GM19452 (cell line): ENCODE results near the gene SEMA4D.

Source experiments
- ATAC-seq: cut with Tn5 transposase; IDR thresholded peaks from one replicate; pipeline ENCODE4 v1.9.1; 2021; ENCODE audit not compliant: unreplicated experiment

SEMA4D gene

GRCh38 chr9:89434636-89435035 is 63.3 kb downstream of the SEMA4D start:
- no peak for ATAC-seq

GRCh38 chr9:89433826-89434225 is 64.1 kb downstream of the SEMA4D start:
- no peak for ATAC-seq

GRCh38 chr9:89432986-89433530 is 64.9 kb downstream of the SEMA4D start:
- no peak for ATAC-seq

- ATAC-seq, result no peak
Observed at GRCh38 chr9:89431930-89432725, 65.8 kb downstream of the SEMA4D start.

GRCh38 chr9:89430995-89431394 is 66.9 kb downstream of the SEMA4D start:
- ATAC-seq, result no peak

GRCh38 chr9:89428901-89429890 is 68.7 kb downstream of the SEMA4D start:
- no peak for ATAC-seq

- no peak for ATAC-seq
Observed at GRCh38 chr9:89428222-89428761, 69.6 kb downstream of the SEMA4D start.

- ATAC-seq, result no peak
Observed at GRCh38 chr9:89427621-89428221, 70.2 kb downstream of the SEMA4D start.

GRCh38 chr9:89426384-89426961 is 71.4 kb downstream of the SEMA4D start:
- ATAC-seq, result peak; percentile 85

- peak; percentile 1 for ATAC-seq
Observed at GRCh38 chr9:89425921-89426383, 72.0 kb downstream of the SEMA4D start.

GRCh38 chr9:89425024-89425805 is 72.7 kb downstream of the SEMA4D start:
- ATAC-seq, result no peak

GRCh38 chr9:89422151-89422975 is 75.5 kb downstream of the SEMA4D start:
- no peak for ATAC-seq

GRCh38 chr9:89421595-89421994 is 76.3 kb downstream of the SEMA4D start:
- ATAC-seq, result no peak

- ATAC-seq, result no peak
Observed at GRCh38 chr9:89420397-89421178, 77.3 kb downstream of the SEMA4D start.

- ATAC-seq, result no peak
Observed at GRCh38 chr9:89419978-89420394, 77.9 kb downstream of the SEMA4D start.

GRCh38 chr9:89418882-89419640 is 78.9 kb downstream of the SEMA4D start:
- ATAC-seq, result peak; percentile 65

- ATAC-seq, result peak; percentile 4
Observed at GRCh38 chr9:89418474-89418845, 79.5 kb downstream of the SEMA4D start.
